ENCODE results near the gene LDLRAP1. TPM values are rescaled to one million over a fixed set of nuclear protein-coding genes. Genes with fewer than 3 reads are reported as not detected.
"Not testable (repeated sequence)": the region's sequence is repeated elsewhere in the genome, so short reads cannot be mapped to it uniquely, and the experiment has no call there.

Gene LDLRAP1
- polyA plus RNA-seq, 12 donors: 10.2 to 20.0 (median 13.4) TPM; not detected in 1

DNA sequence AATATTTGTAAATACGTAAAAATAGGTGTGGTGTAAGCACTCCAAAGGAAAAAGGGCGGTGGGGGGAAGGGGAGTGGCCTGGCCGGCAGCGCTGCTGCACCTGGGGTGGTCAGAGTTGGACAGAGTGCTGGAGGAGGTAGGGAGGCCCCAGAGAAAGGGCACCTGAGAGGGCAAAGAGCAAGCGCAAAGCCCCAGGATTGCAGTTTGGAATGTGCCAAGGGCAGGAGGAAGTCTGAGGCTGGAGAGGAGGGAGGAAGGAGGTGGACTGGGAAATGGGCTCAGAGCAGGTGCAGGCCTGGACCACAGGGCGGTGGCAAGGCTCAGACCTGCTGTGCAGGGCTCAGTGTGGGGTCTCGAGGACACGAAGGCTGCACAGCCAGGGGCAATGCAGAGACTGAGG lies 30.6 kb downstream of the LDLRAP1 start:
- no peak for DNase-seq

DNA sequence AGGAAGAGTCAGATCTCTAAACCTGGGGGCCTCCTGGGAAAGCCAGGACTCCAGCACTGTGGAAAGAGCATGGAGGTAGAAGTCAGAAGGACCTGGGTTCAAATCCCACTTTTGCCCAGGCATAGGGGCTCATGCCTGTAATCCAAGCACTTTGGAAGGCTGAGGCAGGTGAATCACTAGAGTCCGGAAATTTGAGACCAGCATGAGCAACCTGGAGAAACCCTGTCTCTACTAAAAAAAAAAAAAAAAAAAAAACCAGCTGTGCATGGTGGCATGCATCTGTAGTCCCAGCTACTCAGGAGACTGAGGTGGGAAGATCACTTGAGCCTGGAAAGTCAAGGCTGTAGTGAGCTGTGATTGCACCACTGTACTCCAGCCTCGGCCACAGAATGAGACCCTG lies 31.8 kb downstream of the LDLRAP1 start:
- DNase-seq: no peak

DNA sequence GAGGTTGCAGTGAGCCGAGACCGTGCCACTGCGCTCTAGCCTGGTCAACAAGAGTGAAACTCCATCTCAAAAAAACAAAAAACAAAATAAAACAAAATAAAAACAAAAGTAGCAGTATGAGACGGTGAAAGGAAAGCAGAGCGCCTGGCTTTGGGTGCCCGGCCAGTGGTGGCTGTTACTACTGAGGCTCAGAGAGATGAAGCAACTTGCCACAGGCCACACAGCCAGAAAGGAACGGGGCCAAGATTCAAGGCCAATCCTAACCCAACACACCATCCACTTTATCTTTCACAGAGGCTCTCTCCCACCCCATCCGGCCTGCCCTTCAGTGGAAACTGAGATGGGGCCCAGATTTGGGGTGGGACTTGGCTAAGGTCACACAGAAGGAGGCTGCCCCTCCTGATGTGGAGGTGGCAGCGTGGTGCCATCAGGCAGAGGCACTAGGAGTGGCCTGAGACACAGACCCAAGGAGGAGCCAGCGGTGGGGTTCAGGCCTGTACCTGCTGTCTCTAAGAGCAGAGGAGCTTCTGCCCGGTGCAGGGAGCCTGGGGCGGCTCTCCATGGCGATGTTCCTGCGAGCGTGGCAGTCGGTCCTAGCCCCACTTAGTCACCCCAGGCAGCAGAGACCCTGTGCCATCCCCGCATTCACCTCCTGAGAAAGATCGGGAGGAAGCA lies 33.2 kb downstream of the LDLRAP1 start:
- DNase-seq: no peak

DNA sequence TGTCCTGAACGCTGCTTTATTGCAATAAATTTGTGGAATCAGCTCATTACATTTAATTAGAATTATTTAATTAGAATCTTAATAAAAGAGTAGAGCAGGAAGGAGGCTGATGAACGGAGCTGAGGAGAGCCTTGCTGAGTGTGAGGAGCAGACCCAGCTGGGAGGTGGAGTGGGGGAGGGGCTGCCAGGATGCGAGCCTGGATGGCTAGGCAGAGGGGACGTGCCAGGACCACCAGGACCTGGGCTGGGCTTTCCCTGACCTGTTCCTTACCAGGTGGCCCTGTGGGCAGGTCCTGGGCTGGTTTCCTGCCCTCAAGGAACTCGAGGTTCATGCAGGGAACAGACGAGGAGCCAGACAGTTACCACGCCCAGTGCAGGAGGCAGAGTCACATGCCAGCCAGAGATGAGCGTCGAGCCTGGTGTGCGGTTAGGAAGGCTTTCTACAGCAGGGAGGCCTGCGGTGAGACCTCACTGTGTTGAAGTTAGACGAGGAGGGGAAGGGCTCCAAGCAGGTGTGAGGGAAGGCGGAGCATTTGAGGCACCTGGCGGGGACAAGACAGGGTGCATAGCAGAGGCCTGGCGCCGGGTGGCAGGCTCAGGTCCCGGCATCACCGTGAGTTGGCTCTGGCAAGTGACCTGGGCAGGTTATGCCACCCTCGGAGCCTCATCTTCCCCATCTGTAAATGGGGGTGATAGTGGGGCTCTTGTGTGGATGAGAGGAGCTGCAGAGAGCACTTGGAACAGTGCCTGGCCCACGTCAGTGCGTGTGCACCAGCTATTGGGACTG lies 33.9 kb downstream of the LDLRAP1 start:
- no peak for DNase-seq

GRCh38 chr1:25579292-25580252 lies 36.2 kb downstream of the LDLRAP1 start:
- DNase-seq: no peak

GRCh38 chr1:25580927-25581326 lies 37.5 kb downstream of the LDLRAP1 start:
- DNase-seq: no peak

- DNase-seq: no peak
Observed at GRCh38 chr1:25581764-25582163, 38.4 kb downstream of the LDLRAP1 start.

DNA sequence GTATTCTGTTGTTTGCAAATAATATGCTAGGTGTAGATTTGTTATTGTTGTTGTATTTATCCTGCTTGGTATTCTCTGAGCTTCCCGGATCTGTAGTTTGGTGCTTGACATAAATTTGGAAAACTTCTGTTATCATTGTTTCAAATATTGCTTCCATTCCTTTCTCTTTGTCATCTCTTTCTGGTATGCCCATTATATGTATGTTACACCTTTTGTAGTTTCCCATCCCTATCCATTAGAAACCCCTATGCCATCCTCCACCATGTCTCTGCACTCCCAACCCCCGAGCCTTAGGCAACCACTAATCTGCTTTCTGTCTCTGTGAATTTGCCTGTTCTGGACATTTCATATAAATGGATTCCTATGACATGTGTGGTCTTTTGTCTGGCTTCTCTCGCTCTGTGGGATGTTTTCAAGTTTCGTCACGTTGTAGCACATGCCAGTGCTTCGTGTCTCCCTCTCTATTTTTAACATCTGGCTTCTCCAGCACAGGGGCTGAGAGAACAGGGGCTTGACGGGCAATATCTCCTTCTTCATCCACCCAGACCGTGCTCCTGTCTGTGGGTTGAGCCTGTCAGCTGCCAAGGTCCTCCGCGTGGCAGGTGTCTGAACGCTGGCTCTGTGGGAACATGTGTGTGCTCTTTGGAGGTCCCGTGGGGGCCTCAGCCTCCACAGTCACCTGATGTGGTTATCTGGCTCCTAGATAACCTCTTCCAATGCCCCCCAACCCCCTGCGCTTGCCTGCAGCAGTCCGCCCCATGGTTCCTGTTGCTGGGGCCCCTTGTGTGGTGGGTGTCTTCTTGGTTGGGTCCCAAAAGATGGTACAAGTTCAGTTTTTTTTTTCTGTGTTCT lies 40.3 kb downstream of the LDLRAP1 start:
- DNase-seq: no peak

GRCh38 chr1:25586181-25586588 lies 42.8 kb downstream of the LDLRAP1 start:
- no peak for DNase-seq

GRCh38 chr1:25587290-25587689 lies 43.9 kb downstream of the LDLRAP1 start:
- DNase-seq: no peak

DNA sequence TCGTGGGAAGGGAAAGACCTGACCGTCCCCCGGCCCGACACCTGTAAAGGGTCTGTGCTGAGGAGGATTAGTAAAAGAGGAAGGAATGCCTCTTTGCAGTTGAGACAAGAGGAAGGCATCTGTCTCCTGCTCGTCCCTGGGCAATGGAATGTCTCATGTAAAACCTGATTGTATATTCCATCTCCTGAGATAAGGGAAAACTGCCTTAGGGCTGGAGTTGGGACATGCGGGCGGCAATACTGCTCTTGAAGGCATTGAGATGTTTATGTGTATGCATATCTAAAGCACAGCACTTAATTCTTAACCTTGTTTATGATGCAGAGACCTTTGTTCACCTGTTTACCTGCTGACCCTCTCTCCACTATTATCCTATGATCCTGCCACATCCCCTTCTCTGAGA lies 44.8 kb downstream of the LDLRAP1 start:
- DNase-seq: not testable (repeated sequence)

- not testable (repeated sequence) for DNase-seq
Observed at GRCh38 chr1:25588786-25589185, 45.4 kb downstream of the LDLRAP1 start.

GRCh38 chr1:25590096-25590824 lies 46.9 kb downstream of the LDLRAP1 start:
- DNase-seq: no peak

- no peak for DNase-seq
Observed at GRCh38 chr1:25593861-25594260, 50.5 kb downstream of the LDLRAP1 start.

DNA sequence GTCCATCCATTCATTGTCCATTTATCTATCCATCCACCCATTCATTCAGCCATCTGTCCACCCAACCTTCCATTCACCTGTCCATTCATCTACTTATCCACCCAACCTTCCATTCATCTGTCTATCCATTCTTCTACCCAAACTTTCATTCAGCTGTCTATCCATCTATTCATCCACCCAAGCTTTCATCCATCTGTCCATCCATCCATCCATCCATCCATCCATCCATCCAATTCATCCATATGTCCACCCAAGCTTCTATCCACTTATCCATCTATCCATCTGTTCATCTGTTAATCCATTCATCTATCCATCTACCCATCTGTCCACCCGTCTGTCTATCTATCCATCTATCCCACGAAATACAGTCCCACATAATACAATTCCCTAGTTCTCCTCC lies 51.6 kb downstream of the LDLRAP1 start:
- DNase-seq: no peak

GRCh38 chr1:25596641-25597040 lies 53.2 kb downstream of the LDLRAP1 start:
- not testable (repeated sequence) for DNase-seq

GRCh38 chr1:25598879-25599278 lies 55.5 kb downstream of the LDLRAP1 start:
- DNase-seq: no peak

GRCh38 chr1:25599969-25600610 lies 56.7 kb downstream of the LDLRAP1 start:
- no peak for DNase-seq

DNA sequence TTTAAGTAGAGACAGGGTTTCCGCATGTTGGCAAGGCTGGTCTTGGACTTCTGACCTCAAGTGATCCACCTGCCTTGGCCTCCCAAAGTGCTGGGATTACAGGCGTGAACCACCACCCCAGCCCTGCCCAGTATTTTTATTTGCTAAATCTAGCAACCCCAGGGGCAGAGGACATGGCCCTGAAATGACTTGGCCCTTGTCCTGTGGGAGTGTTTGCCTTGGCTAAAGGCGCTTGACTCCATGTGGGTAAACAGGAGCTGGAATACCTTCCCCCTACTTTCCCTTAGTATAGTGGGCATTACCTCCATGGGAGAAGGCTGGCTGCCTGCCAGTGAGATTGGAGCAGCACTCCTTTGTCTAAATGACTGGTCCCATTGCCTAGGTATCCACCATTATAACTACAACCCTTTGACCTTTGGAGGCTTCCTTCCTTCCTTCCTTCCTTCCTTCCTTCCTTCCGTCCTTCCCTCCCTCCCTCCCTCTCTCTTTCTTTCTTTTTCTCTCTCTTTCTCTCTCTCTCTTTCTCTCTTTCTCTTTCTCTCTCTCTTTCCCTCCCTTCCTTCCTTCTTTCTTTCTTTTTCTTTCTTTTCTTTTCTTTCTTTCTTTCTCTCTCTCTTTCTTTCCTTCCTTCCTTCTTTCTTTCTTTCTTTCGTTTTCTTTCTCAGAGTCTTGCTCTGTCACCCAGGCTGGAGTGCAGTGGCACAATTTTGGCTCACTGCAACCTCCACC lies 57.7 kb downstream of the LDLRAP1 start:
- DNase-seq: not testable (repeated sequence)
